ENCODE data around the gene SLC13A5. TPM values are rescaled to one million over a fixed set of nuclear protein-coding genes. Genes with fewer than 3 reads are reported as not detected.

The SLC13A5 gene
- total and polyA plus RNA-seq, 5 donors from 2014 or later: not detected

GRCh38 chr17:6710317-6710716 lies 2.9 kb downstream of the SLC13A5 start:
- H3K9me3 Mint-ChIP-seq: peaks cover 0 to 3% (median 0%) of the 10 kb centered on the region in 7 donors
- H3K4me1 Mint-ChIP-seq: peaks cover 0 to 20% (median 5%) of the 10 kb centered on the region in 4 donors
- peaks cover 3% of the 10 kb centered on the region for H3K27me3 ChIP-seq (ENCODE audit: control insufficient read depth, insufficient read depth, low read length)
- peaks cover 46% of the 10 kb centered on the region for H3K27me3 Mint-ChIP-seq
- no peak for ATAC-seq (ENCODE audit: low read depth in 2 of 2)
- peaks cover 9% of the 10 kb centered on the region for H3K4me1 ChIP-seq (ENCODE audit: control insufficient read depth, insufficient read depth, low read length, poor library complexity, severe bottlenecking)
- no peak overlapping the region for H3K4me3 ChIP-seq (ENCODE audit: low read depth, low read length)
- no peaks in the 10 kb centered on the region for H3K36me3 ChIP-seq (ENCODE audit: control insufficient read depth, insufficient read depth, low read length)
- H3K27ac Mint-ChIP-seq: no peak overlapping the region
- H3K27ac ChIP-seq (ENCODE audit: insufficient read depth, low read length, poor library complexity, severe bottlenecking): no peak overlapping the region
- H3K36me3 Mint-ChIP-seq: no peaks in the 10 kb centered on the region
- H3K9me3 ChIP-seq (ENCODE audit: control insufficient read depth in 2 of 2, low read length in 2 of 2): no peaks in the 10 kb centered on the region
- DNase-seq: no peak
- H3K4me3 Mint-ChIP-seq: no peak overlapping the region

DNA sequence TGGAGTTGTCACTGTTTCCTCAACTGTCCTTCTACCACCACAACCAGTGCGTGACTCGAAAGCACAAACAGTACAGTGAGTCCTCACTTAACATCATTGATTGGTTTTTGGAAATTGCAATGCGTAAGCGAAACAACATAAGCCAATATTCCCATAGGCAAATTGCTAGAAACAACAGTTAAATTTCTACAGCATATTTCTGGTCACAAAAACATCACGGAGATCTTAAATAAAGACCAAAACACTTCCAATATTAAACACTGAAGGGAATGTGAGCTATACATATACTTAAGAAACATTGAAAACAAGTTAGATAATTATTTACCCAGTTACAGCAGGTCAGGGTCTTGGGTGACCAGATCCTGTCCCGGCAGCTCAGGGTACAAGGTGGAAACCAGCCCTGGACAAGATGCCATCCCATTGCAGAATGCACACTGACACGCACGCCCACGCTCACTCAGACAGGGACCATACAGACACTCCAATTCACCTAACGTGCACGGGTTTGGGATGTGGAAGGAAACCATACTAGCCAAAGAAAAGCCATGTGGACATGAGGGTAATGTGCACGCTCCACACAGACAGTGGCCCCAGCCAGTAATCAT lies 4.7 kb downstream of the SLC13A5 start:
- H3K36me3 ChIP-seq (ENCODE audit: control insufficient read depth, insufficient read depth, low read length): no peaks in the 10 kb centered on the region
- no peak for DNase-seq
- H3K27ac Mint-ChIP-seq: no peak overlapping the region
- H3K9me3 Mint-ChIP-seq: peaks cover 0 to 3% (median 0%) of the 10 kb centered on the region in 7 donors
- H3K4me3 ChIP-seq (ENCODE audit: low read depth, low read length): no peak overlapping the region
- ATAC-seq (ENCODE audit: low read depth in 2 of 2): no peak
- no peaks in the 10 kb centered on the region for H3K36me3 Mint-ChIP-seq
- no peaks in the 10 kb centered on the region for H3K9me3 ChIP-seq (ENCODE audit: control insufficient read depth in 2 of 2, low read length in 2 of 2)
- H3K4me1 ChIP-seq (ENCODE audit: control insufficient read depth, insufficient read depth, low read length, poor library complexity, severe bottlenecking): peaks cover 5% of the 10 kb centered on the region
- H3K4me3 Mint-ChIP-seq: no peak overlapping the region
- no peak overlapping the region for H3K27ac ChIP-seq (ENCODE audit: insufficient read depth, low read length, poor library complexity, severe bottlenecking)
- H3K27me3 ChIP-seq (ENCODE audit: control insufficient read depth, insufficient read depth, low read length): peaks cover 3% of the 10 kb centered on the region
- H3K4me1 Mint-ChIP-seq: peaks cover 0 to 11% (median under 1%) of the 10 kb centered on the region in 4 donors
- H3K27me3 Mint-ChIP-seq: peaks cover 36% of the 10 kb centered on the region

DNA sequence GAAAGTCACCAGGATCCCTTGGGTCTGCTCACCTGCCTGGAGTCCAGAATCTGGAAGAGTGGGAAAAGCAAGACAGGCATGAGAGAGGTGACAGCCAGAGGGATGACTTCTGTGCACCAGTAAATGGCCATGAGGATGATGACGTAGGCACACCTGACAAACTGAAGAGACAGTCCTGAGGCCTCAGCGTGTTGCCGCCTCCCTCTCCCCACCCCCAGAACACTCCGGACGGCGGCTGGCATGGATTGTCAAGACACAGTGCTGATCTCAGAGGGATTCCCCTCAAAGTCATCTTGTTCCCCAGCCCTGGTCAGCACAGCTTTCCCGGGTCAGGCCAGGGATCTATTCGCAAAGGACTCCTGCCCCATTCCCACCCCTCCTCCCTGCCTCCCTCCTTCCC lies 6.2 kb downstream of the SLC13A5 start:
- Histone ChIP-seq H3K27ac (ENCODE audit: insufficient read depth, low read length, poor library complexity, severe bottlenecking) (no peak overlapping the region), H3K27me3 (ENCODE audit: control insufficient read depth, insufficient read depth, low read length) (peaks cover 3% of the 10 kb centered on the region), H3K4me3 (ENCODE audit: low read depth, low read length) (no peak overlapping the region), H3K36me3 (ENCODE audit: control insufficient read depth, insufficient read depth, low read length) (no peaks in the 10 kb centered on the region), H3K9me3 (ENCODE audit: control insufficient read depth in 2 of 2, low read length in 2 of 2) (no peaks in the 10 kb centered on the region), H3K4me1 (ENCODE audit: control insufficient read depth, insufficient read depth, low read length, poor library complexity, severe bottlenecking) (no peaks in the 10 kb centered on the region)
- H3K4me3 Mint-ChIP-seq: no peak overlapping the region
- H3K27me3 Mint-ChIP-seq: peaks cover 25% of the 10 kb centered on the region
- H3K9me3 Mint-ChIP-seq: peaks cover 0 to 3% (median 0%) of the 10 kb centered on the region in 7 donors
- H3K27ac Mint-ChIP-seq: peak overlapping the region in 1 of 3 donors; percentile 86
- no peaks in the 10 kb centered on the region for H3K36me3 Mint-ChIP-seq
- ATAC-seq (ENCODE audit: low read depth in 2 of 2) (no peak), DNase-seq (no peak)
- peaks cover 0 to 1% (median 0%) of the 10 kb centered on the region in 4 donors for H3K4me1 Mint-ChIP-seq

GRCh38 chr17:6706499-6706898 lies 6.7 kb downstream of the SLC13A5 start:
- Mint-ChIP-seq H3K4me3 (no peak overlapping the region), H3K4me1 (no peaks in the 10 kb centered on the region), H3K27ac (peak overlapping the region in 2 of 3 donors; percentile 74 to 86), H3K36me3 (no peaks in the 10 kb centered on the region), H3K9me3 (peaks cover 0 to 3% (median 0%) of the 10 kb centered on the region in 7 donors), H3K27me3 (peaks cover 20% of the 10 kb centered on the region)
- DNase-seq (no peak), ATAC-seq (ENCODE audit: low read depth in 2 of 2) (no peak)
- Histone ChIP-seq H3K4me1 (ENCODE audit: control insufficient read depth, insufficient read depth, low read length, poor library complexity, severe bottlenecking) (no peaks in the 10 kb centered on the region), H3K27me3 (ENCODE audit: control insufficient read depth, insufficient read depth, low read length) (peaks cover 3% of the 10 kb centered on the region), H3K4me3 (ENCODE audit: low read depth, low read length) (no peak overlapping the region), H3K27ac (ENCODE audit: insufficient read depth, low read length, poor library complexity, severe bottlenecking) (no peak overlapping the region), H3K36me3 (ENCODE audit: control insufficient read depth, insufficient read depth, low read length) (no peaks in the 10 kb centered on the region), H3K9me3 (ENCODE audit: control insufficient read depth in 2 of 2, low read length in 2 of 2) (no peaks in the 10 kb centered on the region)

GRCh38 chr17:6704470-6705052 lies 8.6 kb downstream of the SLC13A5 start:
- Mint-ChIP-seq H3K4me3 (no peak overlapping the region), H3K36me3 (no peaks in the 10 kb centered on the region), H3K9me3 (peaks cover 0 to 3% (median 0%) of the 10 kb centered on the region in 7 donors), H3K27ac (no peak overlapping the region), H3K27me3 (peaks cover 20% of the 10 kb centered on the region), H3K4me1 (no peaks in the 10 kb centered on the region)
- no peak for ATAC-seq (ENCODE audit: low read depth in 2 of 2)
- Histone ChIP-seq H3K36me3 (ENCODE audit: control insufficient read depth, insufficient read depth, low read length) (no peaks in the 10 kb centered on the region), H3K9me3 (ENCODE audit: control insufficient read depth in 2 of 2, low read length in 2 of 2) (no peaks in the 10 kb centered on the region), H3K27ac (ENCODE audit: insufficient read depth, low read length, poor library complexity, severe bottlenecking) (no peak overlapping the region), H3K4me3 (ENCODE audit: low read depth, low read length) (no peak overlapping the region), H3K27me3 (ENCODE audit: control insufficient read depth, insufficient read depth, low read length) (peaks cover 3% of the 10 kb centered on the region), H3K4me1 (ENCODE audit: control insufficient read depth, insufficient read depth, low read length, poor library complexity, severe bottlenecking) (no peaks in the 10 kb centered on the region)
- no peak for DNase-seq

DNA sequence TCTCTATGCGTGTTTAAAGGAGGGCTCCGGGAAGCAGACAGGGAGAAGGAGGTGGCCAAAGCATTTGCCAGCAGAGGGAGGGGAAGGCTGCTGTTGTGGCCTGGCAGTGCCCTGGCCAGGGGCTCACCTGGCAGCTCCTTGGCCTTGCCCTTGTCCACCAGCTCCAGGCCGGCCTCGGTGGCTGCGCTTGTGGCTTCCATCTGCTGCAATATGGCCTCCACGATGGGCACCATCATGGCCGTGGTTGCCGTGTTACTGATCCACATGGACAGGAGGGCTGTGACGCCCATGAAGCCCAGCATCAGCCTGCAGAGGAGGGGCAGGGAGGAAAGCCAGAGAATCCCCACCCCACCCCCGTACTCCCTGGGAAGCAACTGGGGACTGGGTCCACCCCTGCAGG lies 9.4 kb downstream of the SLC13A5 start:
- Histone ChIP-seq H3K27ac (ENCODE audit: insufficient read depth, low read length, poor library complexity, severe bottlenecking) (no peak overlapping the region), H3K27me3 (ENCODE audit: control insufficient read depth, insufficient read depth, low read length) (peaks cover 3% of the 10 kb centered on the region), H3K9me3 (ENCODE audit: control insufficient read depth in 2 of 2, low read length in 2 of 2) (no peaks in the 10 kb centered on the region), H3K36me3 (ENCODE audit: control insufficient read depth, insufficient read depth, low read length) (no peaks in the 10 kb centered on the region), H3K4me3 (ENCODE audit: low read depth, low read length) (no peak overlapping the region), H3K4me1 (ENCODE audit: control insufficient read depth, insufficient read depth, low read length, poor library complexity, severe bottlenecking) (no peaks in the 10 kb centered on the region)
- ATAC-seq (ENCODE audit: low read depth in 2 of 2) (no peak), DNase-seq (no peak)
- Mint-ChIP-seq H3K36me3 (no peaks in the 10 kb centered on the region), H3K27me3 (peaks cover 19% of the 10 kb centered on the region), H3K9me3 (peaks cover 0 to 1% (median 0%) of the 10 kb centered on the region in 7 donors), H3K27ac (no peak overlapping the region), H3K4me3 (no peak overlapping the region), H3K4me1 (no peaks in the 10 kb centered on the region)

DNA sequence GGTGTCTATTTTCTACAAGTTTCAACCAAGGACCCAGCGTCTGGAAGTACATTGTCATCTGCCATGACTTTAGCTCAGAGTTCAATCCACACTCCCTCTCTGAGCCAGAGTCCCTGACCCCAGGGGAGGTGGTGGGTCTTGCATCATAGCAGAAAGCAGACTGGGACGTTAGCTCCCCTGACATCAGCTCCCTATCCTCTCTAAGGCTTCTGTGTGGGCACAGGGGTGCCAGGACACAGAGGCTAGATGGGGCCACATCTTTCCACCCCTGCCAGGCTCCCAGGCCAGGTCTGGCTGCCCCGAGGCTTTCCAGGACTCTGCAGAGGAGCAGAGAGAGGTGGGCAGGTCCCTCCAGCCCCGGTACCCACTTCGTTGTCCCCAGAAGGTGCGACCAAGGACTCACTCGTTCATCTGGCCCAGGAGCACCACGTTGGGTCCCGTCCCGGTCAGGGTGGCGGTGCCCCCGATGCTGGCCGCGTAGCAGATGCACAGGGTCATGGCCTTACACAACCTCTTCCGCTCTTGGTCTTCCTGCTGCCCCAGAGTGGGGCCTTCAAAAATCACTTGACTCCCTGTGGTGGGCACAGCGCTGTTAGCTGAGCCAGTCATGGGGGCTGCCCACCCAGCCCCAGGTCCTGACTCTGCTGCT lies 10.5 kb downstream of the SLC13A5 start:
- Histone ChIP-seq H3K4me3 (ENCODE audit: low read depth, low read length) (no peak overlapping the region), H3K27me3 (ENCODE audit: control insufficient read depth, insufficient read depth, low read length) (peaks cover 3% of the 10 kb centered on the region), H3K36me3 (ENCODE audit: control insufficient read depth, insufficient read depth, low read length) (no peaks in the 10 kb centered on the region), H3K27ac (ENCODE audit: insufficient read depth, low read length, poor library complexity, severe bottlenecking) (no peak overlapping the region), H3K4me1 (ENCODE audit: control insufficient read depth, insufficient read depth, low read length, poor library complexity, severe bottlenecking) (no peaks in the 10 kb centered on the region), H3K9me3 (ENCODE audit: control insufficient read depth in 2 of 2, low read length in 2 of 2) (no peaks in the 10 kb centered on the region)
- peaks cover 10% of the 10 kb centered on the region for H3K27me3 Mint-ChIP-seq
- ATAC-seq (ENCODE audit: low read depth in 2 of 2) (no peak), DNase-seq (no peak)
- H3K27ac Mint-ChIP-seq: peak overlapping the region in 1 of 3 donors; percentile 10
- H3K4me1 Mint-ChIP-seq: no peaks in the 10 kb centered on the region
- H3K4me3 Mint-ChIP-seq: no peak overlapping the region
- peaks cover 0 to 1% (median 0%) of the 10 kb centered on the region in 7 donors for H3K9me3 Mint-ChIP-seq
- H3K36me3 Mint-ChIP-seq: no peaks in the 10 kb centered on the region
